Nephron (organoid): Measurements from ENCODE around the gene LLPH.
A peak's percentile ranks its signal among the peaks of the same experiment; 100 is the strongest.

Source experiments
- H3K27ac Mint-ChIP-seq, 3 experiments: 2 replicates each; pipeline ENCODE4 v1.8.0; 2020; ENCODE audit warnings: mixed read lengths in 3 of 3, mild to moderate bottlenecking in 2 of 3, moderate library complexity in 1 of 3
- H3K27me3 Mint-ChIP-seq: 2 replicates; pipeline ENCODE4 v1.8.0; 2021; ENCODE audit warnings: low read depth, mild to moderate bottlenecking, moderate library complexity, mixed read lengths
- H3K36me3 Mint-ChIP-seq: 2 replicates; pipeline ENCODE4 v1.8.0; 2020; ENCODE audit warnings: low read depth, mixed read lengths
- H3K4me1 Mint-ChIP-seq: 2 replicates; pipeline ENCODE4 v1.8.0; 2020; ENCODE audit warnings: mixed read lengths
- H3K4me3 Mint-ChIP-seq, 3 experiments: 2 replicates each; pipeline ENCODE4 v1.8.0; 2020; ENCODE audit warnings: mild to moderate bottlenecking in 3 of 3, mixed read lengths in 3 of 3, moderate library complexity in 2 of 3
- H3K9me3 Mint-ChIP-seq: 2 replicates; pipeline ENCODE4 v1.8.0; 2020; ENCODE audit warnings: mixed read lengths
- TF ChIP-seq, protein P1 (sequence below), 3 experiments: fragments of 200-600 bp; sonication (generic); IDR thresholded peaks; one replicate each; pipeline ENCODE4 v1.5.0; 2021; ENCODE audit warnings: antibody characterized with exemption in 3 of 3; ENCODE audit not compliant: unreplicated experiment in 3 of 3

Gene LLPH

DNA sequence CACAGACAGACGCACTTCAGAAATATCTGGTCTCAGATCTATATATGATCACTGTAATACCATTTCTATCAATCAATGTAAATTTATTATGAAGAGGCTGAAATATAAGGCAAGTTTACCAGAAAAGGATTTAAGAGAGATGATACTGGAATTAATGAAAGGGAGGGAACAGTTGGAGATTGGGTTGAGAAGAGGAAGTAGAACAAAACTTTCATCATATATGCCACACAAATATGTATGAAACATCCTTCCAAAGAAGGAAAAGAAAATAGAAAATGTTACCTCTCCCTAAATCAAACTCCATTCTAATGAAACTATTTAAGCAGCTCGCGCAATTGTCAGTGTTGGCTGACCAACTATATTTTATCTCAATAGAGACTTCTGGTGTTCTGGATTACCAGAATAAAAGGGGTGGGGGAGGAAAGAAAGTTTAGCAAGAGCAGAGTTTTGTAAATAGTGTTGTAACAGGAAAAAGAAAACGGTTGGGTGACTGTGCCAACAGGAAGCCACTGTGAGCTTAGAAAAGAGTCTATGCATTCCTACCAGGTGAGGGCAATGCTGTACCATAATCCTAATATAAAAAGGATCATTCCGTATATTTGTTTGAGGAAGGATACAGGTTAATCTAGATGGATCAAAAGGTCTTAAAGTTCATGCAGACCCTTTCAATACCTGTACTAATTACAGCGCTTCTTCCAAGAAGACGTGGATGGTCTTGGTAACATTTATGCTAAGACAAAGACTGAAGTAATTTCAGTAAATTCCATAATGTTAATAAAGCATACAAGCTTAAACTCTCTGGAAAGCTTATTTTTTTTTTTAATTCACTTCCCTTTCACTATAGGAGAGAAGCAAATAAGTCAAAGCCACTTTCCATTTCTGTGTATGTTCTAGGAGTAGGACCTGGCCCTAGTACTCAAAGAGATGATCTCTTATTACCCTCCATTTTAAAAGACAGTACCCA, 14.5 kb upstream of the LLPH start:
- Mint-ChIP-seq H3K9me3 (peaks cover 14% of the 10 kb centered on the region), H3K4me3 (peak overlapping the region in 1 of 3 experiments; percentile 22), H3K27me3 (no peaks in the 10 kb centered on the region), H3K4me1 (no peaks in the 10 kb centered on the region), H3K36me3 (peaks cover 52% of the 10 kb centered on the region), H3K27ac (peak overlapping the region; percentile 69 to 81 (median 71))
- TF ChIP-seq, protein P1, sequence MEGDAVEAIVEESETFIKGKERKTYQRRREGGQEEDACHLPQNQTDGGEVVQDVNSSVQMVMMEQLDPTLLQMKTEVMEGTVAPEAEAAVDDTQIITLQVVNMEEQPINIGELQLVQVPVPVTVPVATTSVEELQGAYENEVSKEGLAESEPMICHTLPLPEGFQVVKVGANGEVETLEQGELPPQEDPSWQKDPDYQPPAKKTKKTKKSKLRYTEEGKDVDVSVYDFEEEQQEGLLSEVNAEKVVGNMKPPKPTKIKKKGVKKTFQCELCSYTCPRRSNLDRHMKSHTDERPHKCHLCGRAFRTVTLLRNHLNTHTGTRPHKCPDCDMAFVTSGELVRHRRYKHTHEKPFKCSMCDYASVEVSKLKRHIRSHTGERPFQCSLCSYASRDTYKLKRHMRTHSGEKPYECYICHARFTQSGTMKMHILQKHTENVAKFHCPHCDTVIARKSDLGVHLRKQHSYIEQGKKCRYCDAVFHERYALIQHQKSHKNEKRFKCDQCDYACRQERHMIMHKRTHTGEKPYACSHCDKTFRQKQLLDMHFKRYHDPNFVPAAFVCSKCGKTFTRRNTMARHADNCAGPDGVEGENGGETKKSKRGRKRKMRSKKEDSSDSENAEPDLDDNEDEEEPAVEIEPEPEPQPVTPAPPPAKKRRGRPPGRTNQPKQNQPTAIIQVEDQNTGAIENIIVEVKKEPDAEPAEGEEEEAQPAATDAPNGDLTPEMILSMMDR (IDR thresholded peaks at IDR 0.05; ENCODE audit: unreplicated experiment in 3 of 3), result peak; percentile 57 to 70 (median 63)

DNA sequence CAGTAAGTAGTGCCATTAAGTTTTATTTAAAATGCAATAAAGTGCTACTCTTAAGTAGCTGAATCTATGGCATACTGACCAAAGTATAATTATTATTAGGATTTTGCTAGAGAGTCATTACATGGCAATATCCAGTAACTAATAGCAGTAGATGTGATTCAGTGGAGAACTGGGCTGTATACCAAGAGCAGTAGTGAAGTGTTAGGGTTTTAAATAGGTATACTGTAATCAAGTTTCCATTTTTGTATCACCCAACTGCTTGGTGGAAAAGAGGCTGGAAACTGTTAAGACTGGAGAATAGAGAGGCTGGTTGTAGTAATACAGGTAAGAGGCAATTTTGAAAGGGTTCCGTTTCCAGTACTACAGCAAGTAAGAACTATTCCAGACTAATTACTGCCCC, 13.3 kb upstream of the LLPH start:
- H3K36me3 Mint-ChIP-seq, result peaks cover 62% of the 10 kb centered on the region
- no peak overlapping the region for H3K27ac Mint-ChIP-seq
- H3K27me3 Mint-ChIP-seq, result no peaks in the 10 kb centered on the region

DNA sequence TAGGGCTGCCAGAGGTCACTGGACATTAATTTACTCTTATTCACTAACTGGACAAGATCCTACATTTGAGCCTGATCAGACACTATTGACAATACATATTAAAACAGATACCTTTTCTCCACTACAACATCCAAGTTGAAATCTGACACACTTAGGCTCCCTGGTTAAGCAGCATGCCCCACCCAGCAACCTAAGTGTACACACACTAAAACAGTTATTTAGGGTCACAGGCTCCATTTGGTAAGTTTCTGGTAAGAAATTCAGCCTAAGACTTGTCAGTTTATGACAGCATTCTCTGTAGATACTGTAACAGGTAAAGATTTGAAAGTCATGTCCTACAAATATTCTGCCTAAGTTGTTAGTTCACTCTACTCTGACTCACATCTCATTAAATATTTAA, 12.3 kb upstream of the LLPH start:
- Mint-ChIP-seq H3K27me3 (no peaks in the 10 kb centered on the region), H3K4me1 (no peaks in the 10 kb centered on the region), H3K9me3 (peaks cover 24% of the 10 kb centered on the region), H3K27ac (no peak overlapping the region), H3K4me3 (no peak overlapping the region), H3K36me3 (peaks cover 69% of the 10 kb centered on the region)
- TF ChIP-seq, protein P1 (IDR thresholded peaks at IDR 0.05; ENCODE audit: unreplicated experiment in 3 of 3), result no peak

More for the DNA sequence above, 13.3 kb upstream of the LLPH start:
- peaks cover 23% of the 10 kb centered on the region for H3K9me3 Mint-ChIP-seq
- TF ChIP-seq, protein P1 (IDR thresholded peaks at IDR 0.05; ENCODE audit: unreplicated experiment in 3 of 3), result no peak
- no peak overlapping the region for H3K4me3 Mint-ChIP-seq
- H3K4me1 Mint-ChIP-seq, result no peaks in the 10 kb centered on the region

DNA sequence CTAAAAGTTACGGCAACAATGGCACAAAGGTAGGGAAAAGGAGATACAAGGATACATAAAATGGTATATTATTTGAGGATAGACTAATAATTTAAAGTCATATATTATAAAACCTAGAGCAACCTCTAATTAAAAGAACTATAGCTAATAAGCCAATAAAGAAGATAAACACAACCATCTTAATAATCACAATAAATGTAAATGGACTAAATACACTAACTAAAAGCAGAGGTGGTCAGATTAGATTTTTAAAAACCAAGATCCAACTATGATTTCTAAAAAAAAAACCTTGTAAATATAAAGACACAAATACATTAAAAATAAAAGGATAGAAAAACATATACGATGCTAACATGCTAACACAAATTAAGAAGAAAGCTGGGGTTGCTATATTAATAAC, 10.7 kb upstream of the LLPH start:
- Mint-ChIP-seq H3K27ac (no peak overlapping the region), H3K4me3 (no peak overlapping the region), H3K36me3 (peaks cover 82% of the 10 kb centered on the region), H3K9me3 (peaks cover 28% of the 10 kb centered on the region), H3K27me3 (no peaks in the 10 kb centered on the region), H3K4me1 (no peaks in the 10 kb centered on the region)
- TF ChIP-seq, protein P1 (IDR thresholded peaks at IDR 0.05; ENCODE audit: unreplicated experiment in 3 of 3), result no peak

DNA sequence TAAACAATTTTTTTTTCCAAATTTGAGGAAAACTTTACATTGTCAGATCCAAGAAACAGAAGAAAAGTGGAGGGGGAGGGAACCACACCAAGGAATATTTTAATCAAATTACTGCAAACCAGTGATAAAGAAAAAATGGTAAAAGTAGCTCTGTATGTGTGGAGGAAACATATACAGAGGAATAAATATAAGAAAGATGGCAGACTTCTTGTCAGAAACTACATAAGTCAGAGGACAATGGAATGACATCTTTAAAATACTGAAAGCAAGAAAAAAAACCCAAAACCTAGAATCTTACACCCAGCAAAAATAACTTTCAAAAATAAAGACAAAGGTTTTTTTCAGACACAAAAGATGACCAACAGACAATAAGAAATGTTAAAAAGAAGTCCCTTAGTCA, 10.2 kb upstream of the LLPH start:
- H3K27me3 Mint-ChIP-seq, result no peaks in the 10 kb centered on the region
- TF ChIP-seq, protein P1 (IDR thresholded peaks at IDR 0.05; ENCODE audit: unreplicated experiment in 3 of 3), result no peak
- no peaks in the 10 kb centered on the region for H3K4me1 Mint-ChIP-seq
- H3K9me3 Mint-ChIP-seq, result peaks cover 31% of the 10 kb centered on the region
- no peak overlapping the region for H3K27ac Mint-ChIP-seq
- peaks cover 86% of the 10 kb centered on the region for H3K36me3 Mint-ChIP-seq
- H3K4me3 Mint-ChIP-seq, result no peak overlapping the region
